Caco-2 (cell line): ENCODE measurements around the gene LYZL6. TPM values are rescaled to one million over a fixed set of nuclear protein-coding genes. Genes with fewer than 3 reads are reported as not detected.

Experiments
- BruUV-seq: library from RNA; stranded (reverse); fragments of 400-500 nt; replicated peaks from 2 replicates; lab custom pipeline; 2021; lab: Mats Ljungman, UMichigan
- CTCF ChIA-PET: fragments of 300-600 bp; sonication (Branson Sonifier 250); formaldehyde crosslinking; loops from one replicate; lab custom pipeline; 2022; ENCODE audit warnings: antibody characterized with exemption; lab: Charles Lee
- POLR2A ChIA-PET: fragments of 300-600 bp; sonication (Branson Sonifier 250); formaldehyde crosslinking; loops from one replicate; lab custom pipeline; 2022; ENCODE audit warnings: antibody characterized with exemption; lab: Charles Lee
- DNase-seq, 2 experiments: peaks; one replicate each; pipeline versions ENCODE4 v3.0.0 to v3.0.0-alpha.2; 2020 to 2022
- H3K27me3 ChIP-seq: replicated peaks from 2 replicates; pipeline ENCODE4 v1.6.0; 2011; ENCODE audit warnings: low read length; ENCODE audit not compliant: control insufficient read depth, insufficient read depth
- H3K36me3 ChIP-seq: 2 replicates; pipeline ENCODE4 v1.5.1; 2011; ENCODE audit warnings: low read length; ENCODE audit not compliant: control insufficient read depth, insufficient read depth
- H3K4me1 ChIP-seq: fragments of 250-450 bp; sonication (Bioruptor Pico); 2 replicates; pipeline ENCODE4 v1.5.1; 2020; ENCODE audit warnings: mild to moderate bottlenecking
- H3K4me3 ChIP-seq: 2 replicates; pipeline ENCODE4 v1.5.1; 2011; ENCODE audit warnings: low read depth, mild to moderate bottlenecking, control low read depth, low read length
- H3K9me3 ChIP-seq: fragments of 250-450 bp; sonication (Bioruptor Pico); 2 replicates; pipeline ENCODE4 v1.5.1; 2020; ENCODE audit warnings: mild to moderate bottlenecking, moderate library complexity
- H3K27ac Mint-ChIP-seq: one replicate; pipeline ENCODE4 v1.8.0; 2022; ENCODE audit warnings: mixed read lengths; ENCODE audit not compliant: unreplicated experiment
- H3K27me3 Mint-ChIP-seq: one replicate; pipeline ENCODE4 v1.8.0; 2022; ENCODE audit warnings: mixed read lengths; ENCODE audit not compliant: insufficient read depth, unreplicated experiment
- H3K36me3 Mint-ChIP-seq: one replicate; pipeline ENCODE4 v1.8.0; 2022; ENCODE audit warnings: mild to moderate bottlenecking, mixed read lengths; ENCODE audit not compliant: insufficient read depth, unreplicated experiment
- H3K4me1 Mint-ChIP-seq: one replicate; pipeline ENCODE4 v1.8.0; 2022; ENCODE audit warnings: low read depth, mixed read lengths; ENCODE audit not compliant: unreplicated experiment
- H3K4me3 Mint-ChIP-seq: one replicate; pipeline ENCODE4 v1.8.0; 2022; ENCODE audit warnings: mild to moderate bottlenecking, moderate library complexity, mixed read lengths; ENCODE audit not compliant: unreplicated experiment
- H3K9me3 Mint-ChIP-seq: one replicate; pipeline ENCODE4 v1.8.0; 2022; ENCODE audit warnings: mixed read lengths; ENCODE audit not compliant: unreplicated experiment
- intact Hi-C: fragments of 100-400 bp; cut with micrococcal nuclease; formaldehyde crosslinking; loops from one replicate; pipeline ENCODE4 v1.10.0; 2022; ENCODE audit not compliant: unreplicated experiment
- total RNA-seq: library from RNA; stranded (reverse); gene quantifications from 2 replicates; pipeline ENCODE4 v1.2.3, GENCODE V29; 2022
- TF ChIP-seq, protein P1 (sequence below), 2 experiments: fragments of 200-600 bp in 1 of 2; IDR thresholded peaks; 1 replicate in 1 of 2; 2 replicates in 1 of 2; pipeline versions ENCODE4 v1.5.1 to v1.8.0; 2011 to 2022; ENCODE audit warnings: antibody characterized with exemption in 1 of 2, control low read depth in 1 of 2, inconsistent platforms in 1 of 2, low read depth in 1 of 2, low read length in 1 of 2, mild to moderate bottlenecking in 1 of 2, moderate library complexity in 1 of 2; ENCODE audit not compliant: insufficient read depth in 1 of 2, severe bottlenecking in 1 of 2, unreplicated experiment in 1 of 2

The LYZL6 gene
- total RNA-seq, 1 experiment from 2014 or later: not detected

- H3K9me3 Mint-ChIP-seq: no peaks in the 10 kb centered on the region
- Histone ChIP-seq H3K27me3 (no peaks in the 10 kb centered on the region), H3K4me3 (no peak overlapping the region), H3K4me1 (peaks cover 39% of the 10 kb centered on the region), H3K9me3 (no peaks in the 10 kb centered on the region; the same call in 1 of the 2 replicates), H3K36me3 (no peaks in the 10 kb centered on the region)
- DNase-seq: no peak
- no peak overlapping the region for H3K27ac Mint-ChIP-seq
- TF ChIP-seq, protein P1, sequence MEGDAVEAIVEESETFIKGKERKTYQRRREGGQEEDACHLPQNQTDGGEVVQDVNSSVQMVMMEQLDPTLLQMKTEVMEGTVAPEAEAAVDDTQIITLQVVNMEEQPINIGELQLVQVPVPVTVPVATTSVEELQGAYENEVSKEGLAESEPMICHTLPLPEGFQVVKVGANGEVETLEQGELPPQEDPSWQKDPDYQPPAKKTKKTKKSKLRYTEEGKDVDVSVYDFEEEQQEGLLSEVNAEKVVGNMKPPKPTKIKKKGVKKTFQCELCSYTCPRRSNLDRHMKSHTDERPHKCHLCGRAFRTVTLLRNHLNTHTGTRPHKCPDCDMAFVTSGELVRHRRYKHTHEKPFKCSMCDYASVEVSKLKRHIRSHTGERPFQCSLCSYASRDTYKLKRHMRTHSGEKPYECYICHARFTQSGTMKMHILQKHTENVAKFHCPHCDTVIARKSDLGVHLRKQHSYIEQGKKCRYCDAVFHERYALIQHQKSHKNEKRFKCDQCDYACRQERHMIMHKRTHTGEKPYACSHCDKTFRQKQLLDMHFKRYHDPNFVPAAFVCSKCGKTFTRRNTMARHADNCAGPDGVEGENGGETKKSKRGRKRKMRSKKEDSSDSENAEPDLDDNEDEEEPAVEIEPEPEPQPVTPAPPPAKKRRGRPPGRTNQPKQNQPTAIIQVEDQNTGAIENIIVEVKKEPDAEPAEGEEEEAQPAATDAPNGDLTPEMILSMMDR (IDR thresholded peaks at IDR 0.05; ENCODE audit: insufficient read depth in 1 of 2, low read depth in 1 of 2, low read length in 1 of 2, severe bottlenecking in 1 of 2, unreplicated experiment in 1 of 2): no peak
- H3K27me3 Mint-ChIP-seq: no peaks in the 10 kb centered on the region
- no TSS peak for BruUV-seq
- no peaks in the 10 kb centered on the region for H3K36me3 Mint-ChIP-seq
- no peak overlapping the region for H3K4me3 Mint-ChIP-seq
- ChIA-PET CTCF (interaction anchor here (1.0 to 2.0 kb wide), 3 partner anchors 33 to 181 kb away, joined by 3 to 43 read pairs (median 3); partner anchors contain the start of gene CCL15), POLR2A (no interaction called here)
- peaks cover 20% of the 10 kb centered on the region for H3K4me1 Mint-ChIP-seq
- intact Hi-C loops: loop anchor here (1.0 kb wide), 4 partner anchors 21 to 181 kb away; no protein-coding TSS in a partner anchor
Observed at GRCh38 chr17:35968520-35969054, 25.1 kb upstream of the LYZL6 start.

- H3K27me3 ChIP-seq: no peaks in the 10 kb centered on the region
- peaks cover 5% of the 10 kb centered on the region for H3K27me3 Mint-ChIP-seq
Observed at GRCh38 chr17:35965272-35965671, 21.8 kb upstream of the LYZL6 start.

DNA sequence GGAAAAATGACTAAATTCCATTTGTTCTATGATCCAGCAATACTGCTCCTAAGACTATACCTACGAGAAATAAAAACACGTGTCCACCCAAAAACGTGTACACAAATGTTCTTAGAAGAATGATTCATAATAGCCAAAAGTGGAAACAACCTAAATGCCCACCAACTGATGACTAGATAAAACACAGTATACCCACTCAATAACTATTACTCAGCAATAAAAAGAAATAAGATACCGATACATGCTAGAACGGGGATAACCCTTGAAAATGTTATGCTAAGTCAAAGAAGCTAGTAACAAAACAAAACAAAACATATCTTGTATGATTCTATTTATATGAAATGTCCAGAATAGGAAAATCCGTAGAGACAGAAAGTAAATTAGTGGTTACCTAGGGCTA is 20.1 kb upstream of the LYZL6 start:
- Histone ChIP-seq H3K27me3 (no peaks in the 10 kb centered on the region), H3K4me3 (no peak overlapping the region), H3K36me3 (no peaks in the 10 kb centered on the region), H3K9me3 (no peaks in the 10 kb centered on the region; the same call in 1 of the 2 replicates), H3K4me1 (no peaks in the 10 kb centered on the region)
- TF ChIP-seq, protein P1 (IDR thresholded peaks at IDR 0.05; ENCODE audit: insufficient read depth in 1 of 2, low read depth in 1 of 2, low read length in 1 of 2, severe bottlenecking in 1 of 2, unreplicated experiment in 1 of 2): no peak
- H3K27me3 Mint-ChIP-seq: peaks cover 5% of the 10 kb centered on the region
- BruUV-seq: no TSS peak
- no peak for DNase-seq
- CTCF ChIA-PET: no interaction called here
- H3K4me1 Mint-ChIP-seq: peaks cover 7% of the 10 kb centered on the region
- no peak overlapping the region for H3K4me3 Mint-ChIP-seq
- POLR2A ChIA-PET: no interaction called here
- no peaks in the 10 kb centered on the region for H3K36me3 Mint-ChIP-seq
- no peaks in the 10 kb centered on the region for H3K9me3 Mint-ChIP-seq
- no peak overlapping the region for H3K27ac Mint-ChIP-seq
- intact Hi-C loops: no loop called here

More at GRCh38 chr17:35965272-35965671, 21.8 kb upstream of the LYZL6 start:
- Mint-ChIP-seq H3K9me3 (no peaks in the 10 kb centered on the region), H3K4me3 (no peak overlapping the region), H3K36me3 (no peaks in the 10 kb centered on the region), H3K27ac (no peak overlapping the region), H3K4me1 (peaks cover 7% of the 10 kb centered on the region)
- ChIA-PET CTCF (interaction anchor here (0.6 kb wide), 1 partner anchor 35 kb away, joined by 4 read pairs; no protein-coding TSS in a partner anchor), POLR2A (no interaction called here)
- intact Hi-C loops: no loop called here
- peaks cover 7% of the 10 kb centered on the region; the same call in 1 of the 2 replicates for H3K4me1 ChIP-seq
- H3K36me3 ChIP-seq: no peaks in the 10 kb centered on the region
- TF ChIP-seq, protein P1 (IDR thresholded peaks at IDR 0.05; ENCODE audit: insufficient read depth in 1 of 2, low read depth in 1 of 2, low read length in 1 of 2, severe bottlenecking in 1 of 2, unreplicated experiment in 1 of 2): no peak
- BruUV-seq: no TSS peak
- no peaks in the 10 kb centered on the region; the same call in 1 of the 2 replicates for H3K9me3 ChIP-seq
- no peak for DNase-seq
- H3K4me3 ChIP-seq: no peak overlapping the region
